ENCODE measurements around the gene ZNF543. TPM values are rescaled to one million over a fixed set of nuclear protein-coding genes. Genes with fewer than 3 reads are reported as not detected.
A peak's percentile ranks its signal among the peaks of the same experiment; 100 is the strongest.

ZNF543 gene
- total RNA-seq, 1 experiment from 2014 or later, result 5.2 TPM

DNA sequence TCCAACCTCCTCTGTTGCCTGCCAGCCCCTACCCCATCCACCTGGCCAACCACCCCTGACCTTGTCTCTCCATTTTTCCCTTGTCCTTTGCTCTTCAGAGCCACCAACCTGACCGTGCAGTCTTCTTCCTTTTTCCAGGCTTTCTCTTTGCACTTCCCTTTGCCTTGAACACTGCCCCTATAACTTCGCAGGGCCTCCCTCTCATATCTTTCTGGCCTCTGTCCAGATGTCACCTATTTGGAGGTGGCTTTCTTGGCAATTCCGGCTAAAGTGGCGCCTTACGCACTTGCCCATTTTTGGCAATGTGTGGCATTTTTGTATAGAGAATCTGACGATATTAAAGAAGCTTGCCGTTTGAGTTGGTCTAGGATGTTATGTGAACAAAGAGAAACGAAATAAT is 844 bp downstream of the ZNF543 start:
- peaks cover 23% of the 10 kb centered on the region for H3K4me1 ChIP-seq (ENCODE audit: insufficient read depth, low read length)
- H3K27ac ChIP-seq (ENCODE audit: low read length), result no peak overlapping the region
- H3K36me3 ChIP-seq (ENCODE audit: low read depth, low read length), result peaks cover 24% of the 10 kb centered on the region
- H2AFZ ChIP-seq (ENCODE audit: low read length), result peak overlapping the region; percentile 87
- POLR2A ChIA-PET (ENCODE audit: unreplicated experiment), result interaction anchor here (0.6 kb wide), 1 partner anchor 44 kb away, joined by 4 read pairs; no protein-coding TSS in a partner anchor
- ATAC-seq (no peak), DNase-seq (no peak)
- intact Hi-C loops (cut with micrococcal nuclease), result no loop called here
- H3K27me3 ChIP-seq (ENCODE audit: low read length), result no peaks in the 10 kb centered on the region
- no peaks in the 10 kb centered on the region for H3F3A ChIP-seq (ENCODE audit: low read length, unreplicated experiment)
- no TSS peak for BruUV-seq (replicated peaks)
- peak overlapping the region; percentile 88 for H3K4me3 ChIP-seq (ENCODE audit: low read length)
- H3K4me2 ChIP-seq (ENCODE audit: low read length), result peak overlapping the region; percentile 94
- H3K79me2 ChIP-seq (ENCODE audit: low read length), result peaks cover 33% of the 10 kb centered on the region
- no peaks in the 10 kb centered on the region for H3K9me3 ChIP-seq (ENCODE audit: low read length)
- CTCF ChIA-PET, result interaction anchor here (0.6 kb wide), 1 partner anchor 26 kb away, joined by 3 read pairs; no protein-coding TSS in a partner anchor
- no peaks in the 10 kb centered on the region for H4K20me1 ChIP-seq (ENCODE audit: low read length)
- TF ChIP-seq EZH2 (IDR thresholded peaks at IDR 0.05; ENCODE audit: low read length, unreplicated experiment) (no peak), EZH2phosphoT487 (IDR thresholded peaks at IDR 0.05; ENCODE audit: borderline replicate concordance, low read length) (no peak)
- TF ChIP-seq, protein P1, sequence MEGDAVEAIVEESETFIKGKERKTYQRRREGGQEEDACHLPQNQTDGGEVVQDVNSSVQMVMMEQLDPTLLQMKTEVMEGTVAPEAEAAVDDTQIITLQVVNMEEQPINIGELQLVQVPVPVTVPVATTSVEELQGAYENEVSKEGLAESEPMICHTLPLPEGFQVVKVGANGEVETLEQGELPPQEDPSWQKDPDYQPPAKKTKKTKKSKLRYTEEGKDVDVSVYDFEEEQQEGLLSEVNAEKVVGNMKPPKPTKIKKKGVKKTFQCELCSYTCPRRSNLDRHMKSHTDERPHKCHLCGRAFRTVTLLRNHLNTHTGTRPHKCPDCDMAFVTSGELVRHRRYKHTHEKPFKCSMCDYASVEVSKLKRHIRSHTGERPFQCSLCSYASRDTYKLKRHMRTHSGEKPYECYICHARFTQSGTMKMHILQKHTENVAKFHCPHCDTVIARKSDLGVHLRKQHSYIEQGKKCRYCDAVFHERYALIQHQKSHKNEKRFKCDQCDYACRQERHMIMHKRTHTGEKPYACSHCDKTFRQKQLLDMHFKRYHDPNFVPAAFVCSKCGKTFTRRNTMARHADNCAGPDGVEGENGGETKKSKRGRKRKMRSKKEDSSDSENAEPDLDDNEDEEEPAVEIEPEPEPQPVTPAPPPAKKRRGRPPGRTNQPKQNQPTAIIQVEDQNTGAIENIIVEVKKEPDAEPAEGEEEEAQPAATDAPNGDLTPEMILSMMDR (conservative IDR thresholded peaks at IDR 0.05; ENCODE audit: low read depth, low read length), result no peak
- H3K9ac ChIP-seq (ENCODE audit: low read length), result peak overlapping the region; percentile 94
- H3K9me2 ChIP-seq (replicated peaks; ENCODE audit: low read length), result no peaks in the 10 kb centered on the region

DNA sequence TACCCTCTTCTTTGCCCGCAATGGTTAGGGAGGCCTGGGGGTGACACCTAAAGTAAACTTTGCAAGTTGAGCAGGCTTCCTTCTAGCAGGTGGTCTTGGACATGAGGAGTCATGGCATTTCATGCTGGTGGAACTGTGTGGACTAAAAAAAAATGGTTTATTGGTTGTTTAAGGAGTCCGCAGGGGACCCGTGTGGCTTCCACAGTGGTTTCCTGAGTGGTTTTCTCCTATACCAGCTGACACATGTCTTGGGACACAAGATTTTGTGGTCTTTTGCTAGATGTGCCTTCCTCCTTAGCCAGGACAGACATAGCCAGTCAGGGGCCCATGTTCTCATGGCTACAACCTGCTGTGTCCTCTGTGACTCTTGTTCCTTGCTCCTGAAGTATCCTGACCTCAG is 1.5 kb downstream of the ZNF543 start:
- no peak for DNase-seq
- ChIA-PET CTCF (interaction anchor here (0.6 kb wide), 1 partner anchor 26 kb away, joined by 3 read pairs; no protein-coding TSS in a partner anchor), POLR2A (ENCODE audit: unreplicated experiment) (interaction anchor here (0.6 kb wide), 1 partner anchor 44 kb away, joined by 4 read pairs; no protein-coding TSS in a partner anchor)
- Histone ChIP-seq H3K27ac (ENCODE audit: low read length) (no peak overlapping the region), H3F3A (ENCODE audit: low read length, unreplicated experiment) (no peaks in the 10 kb centered on the region), H3K9me3 (ENCODE audit: low read length) (no peaks in the 10 kb centered on the region), H3K4me1 (ENCODE audit: insufficient read depth, low read length) (peaks cover 23% of the 10 kb centered on the region), H3K4me3 (ENCODE audit: low read length) (peak overlapping the region; percentile 88), H3K9me2 (replicated peaks; ENCODE audit: low read length) (no peaks in the 10 kb centered on the region), H3K27me3 (ENCODE audit: low read length) (no peaks in the 10 kb centered on the region), H3K4me2 (ENCODE audit: low read length) (peak overlapping the region; percentile 94), H2AFZ (ENCODE audit: low read length) (no peak overlapping the region), H3K9ac (ENCODE audit: low read length) (no peak overlapping the region), H3K79me2 (ENCODE audit: low read length) (peaks cover 33% of the 10 kb centered on the region), H4K20me1 (ENCODE audit: low read length) (no peaks in the 10 kb centered on the region), H3K36me3 (ENCODE audit: low read depth, low read length) (peaks cover 29% of the 10 kb centered on the region)
- no peak for ATAC-seq
- TF ChIP-seq EZH2 (IDR thresholded peaks at IDR 0.05; ENCODE audit: low read length, unreplicated experiment) (no peak), EZH2phosphoT487 (IDR thresholded peaks at IDR 0.05; ENCODE audit: borderline replicate concordance, low read length) (no peak)
- TF ChIP-seq, protein P1 (conservative IDR thresholded peaks at IDR 0.05; ENCODE audit: low read depth, low read length), result no peak
- BruUV-seq (replicated peaks), result no TSS peak
- intact Hi-C loops (cut with micrococcal nuclease), result no loop called here

DNA sequence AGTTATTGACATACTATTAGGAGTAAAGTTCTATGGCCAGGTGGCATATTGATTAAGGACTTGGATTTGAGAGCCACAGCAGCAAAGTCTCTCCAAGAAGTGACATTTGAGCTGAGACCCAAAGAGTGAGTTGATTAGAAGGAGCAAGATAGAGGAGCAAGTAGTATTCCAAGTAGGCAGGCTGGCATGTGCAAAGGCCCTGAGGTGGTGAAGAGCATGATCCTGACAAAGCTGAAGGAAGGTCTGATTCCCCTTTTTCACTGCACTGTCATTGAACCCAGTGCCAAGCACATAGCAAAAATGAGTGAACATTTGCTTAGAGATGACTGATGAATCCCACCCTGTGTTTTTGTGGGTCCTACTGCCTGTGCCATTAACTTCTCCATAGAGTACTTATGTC is 4.7 kb downstream of the ZNF543 start:
- no TSS peak for BruUV-seq (replicated peaks)
- CTCF ChIA-PET, result no interaction called here
- ATAC-seq (no peak), DNase-seq (no peak)
- Histone ChIP-seq H3K27me3 (ENCODE audit: low read length) (no peaks in the 10 kb centered on the region), H2AFZ (ENCODE audit: low read length) (no peak overlapping the region), H3F3A (ENCODE audit: low read length, unreplicated experiment) (no peaks in the 10 kb centered on the region), H3K9ac (ENCODE audit: low read length) (no peak overlapping the region), H3K9me2 (replicated peaks; ENCODE audit: low read length) (no peaks in the 10 kb centered on the region), H3K36me3 (ENCODE audit: low read depth, low read length) (peaks cover 53% of the 10 kb centered on the region), H3K79me2 (ENCODE audit: low read length) (peaks cover 33% of the 10 kb centered on the region), H3K4me2 (ENCODE audit: low read length) (no peak overlapping the region), H3K9me3 (ENCODE audit: low read length) (no peaks in the 10 kb centered on the region), H3K27ac (ENCODE audit: low read length) (no peak overlapping the region), H4K20me1 (ENCODE audit: low read length) (no peaks in the 10 kb centered on the region), H3K4me3 (ENCODE audit: low read length) (no peak overlapping the region), H3K4me1 (ENCODE audit: insufficient read depth, low read length) (peaks cover 17% of the 10 kb centered on the region)
- intact Hi-C loops (cut with micrococcal nuclease), result no loop called here
- TF ChIP-seq, protein P1 (conservative IDR thresholded peaks at IDR 0.05; ENCODE audit: low read depth, low read length), result no peak
- TF ChIP-seq EZH2 (IDR thresholded peaks at IDR 0.05; ENCODE audit: low read length, unreplicated experiment) (no peak), EZH2phosphoT487 (IDR thresholded peaks at IDR 0.05; ENCODE audit: borderline replicate concordance, low read length) (no peak)
- POLR2A ChIA-PET (ENCODE audit: unreplicated experiment), result no interaction called here
